ENCODE results near the gene RELA. TPM values are rescaled to one million over a fixed set of nuclear protein-coding genes. Genes with fewer than 3 reads are reported as not detected.

Gene RELA
- polyA plus RNA-seq, 1 of the 3 experiments (the other 2 are of a cell fraction): 49.5 TPM

DNA sequence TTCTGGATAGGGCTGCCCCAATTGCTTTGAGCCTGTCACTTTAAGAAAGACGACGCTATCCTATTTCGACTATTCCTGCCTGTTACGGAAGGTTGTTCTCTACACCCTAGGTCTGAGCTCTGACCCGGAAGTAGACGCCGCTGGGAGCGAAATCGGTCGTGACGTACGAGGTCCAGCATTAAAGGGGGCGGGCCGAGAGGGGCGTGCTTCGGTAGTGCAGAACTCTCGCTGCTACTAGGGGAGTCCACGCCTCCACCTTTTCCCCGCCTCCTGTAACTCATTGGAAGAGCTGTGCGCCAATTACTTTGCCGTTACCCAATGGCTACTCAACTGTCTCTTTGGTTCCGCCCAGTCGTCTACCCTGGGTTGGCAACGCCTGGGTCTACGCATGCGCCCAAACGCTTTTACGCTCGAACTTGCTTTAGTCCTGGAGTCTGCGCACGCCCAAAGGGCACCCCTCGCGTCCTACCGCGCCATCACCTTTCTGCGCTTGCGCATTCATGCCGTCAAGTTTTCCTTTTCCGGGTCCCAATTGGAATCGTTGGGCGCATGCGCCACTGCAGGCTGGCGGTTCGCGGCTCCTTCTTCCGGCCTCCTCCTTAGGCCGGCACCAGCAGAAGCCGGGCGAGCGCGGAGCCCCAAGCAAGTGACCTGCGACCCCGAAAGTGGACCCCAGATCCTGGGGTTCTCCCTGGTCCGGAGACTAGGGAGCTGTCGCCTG lies 47.3 kb downstream of the RELA start, which contains the start of gene PCNX3 (continued):
- TF ChIP-seq, protein P1, sequence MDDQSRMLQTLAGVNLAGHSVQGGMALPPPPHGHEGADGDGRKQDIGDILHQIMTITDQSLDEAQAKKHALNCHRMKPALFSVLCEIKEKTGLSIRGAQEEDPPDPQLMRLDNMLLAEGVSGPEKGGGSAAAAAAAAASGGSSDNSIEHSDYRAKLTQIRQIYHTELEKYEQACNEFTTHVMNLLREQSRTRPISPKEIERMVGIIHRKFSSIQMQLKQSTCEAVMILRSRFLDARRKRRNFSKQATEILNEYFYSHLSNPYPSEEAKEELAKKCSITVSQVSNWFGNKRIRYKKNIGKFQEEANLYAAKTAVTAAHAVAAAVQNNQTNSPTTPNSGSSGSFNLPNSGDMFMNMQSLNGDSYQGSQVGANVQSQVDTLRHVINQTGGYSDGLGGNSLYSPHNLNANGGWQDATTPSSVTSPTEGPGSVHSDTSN (IDR thresholded peaks at IDR 0.05): peak; percentile 100
- TF ChIP-seq YY1 (IDR thresholded peaks at IDR 0.05; ENCODE audit: low read depth) (peak; percentile 69; the same call in 1 of the 2 replicates), GABPA (IDR thresholded peaks at IDR 0.05; ENCODE audit: low read depth) (peak; percentile 92), SIN3A (IDR thresholded peaks at IDR 0.05; ENCODE audit: borderline replicate concordance, low read depth, low read length) (peak; percentile 70; the same call in 1 of the 2 replicates), NRF1 (IDR thresholded peaks at IDR 0.05; ENCODE audit: low read depth, low read length) (peak; percentile 96)

DNA sequence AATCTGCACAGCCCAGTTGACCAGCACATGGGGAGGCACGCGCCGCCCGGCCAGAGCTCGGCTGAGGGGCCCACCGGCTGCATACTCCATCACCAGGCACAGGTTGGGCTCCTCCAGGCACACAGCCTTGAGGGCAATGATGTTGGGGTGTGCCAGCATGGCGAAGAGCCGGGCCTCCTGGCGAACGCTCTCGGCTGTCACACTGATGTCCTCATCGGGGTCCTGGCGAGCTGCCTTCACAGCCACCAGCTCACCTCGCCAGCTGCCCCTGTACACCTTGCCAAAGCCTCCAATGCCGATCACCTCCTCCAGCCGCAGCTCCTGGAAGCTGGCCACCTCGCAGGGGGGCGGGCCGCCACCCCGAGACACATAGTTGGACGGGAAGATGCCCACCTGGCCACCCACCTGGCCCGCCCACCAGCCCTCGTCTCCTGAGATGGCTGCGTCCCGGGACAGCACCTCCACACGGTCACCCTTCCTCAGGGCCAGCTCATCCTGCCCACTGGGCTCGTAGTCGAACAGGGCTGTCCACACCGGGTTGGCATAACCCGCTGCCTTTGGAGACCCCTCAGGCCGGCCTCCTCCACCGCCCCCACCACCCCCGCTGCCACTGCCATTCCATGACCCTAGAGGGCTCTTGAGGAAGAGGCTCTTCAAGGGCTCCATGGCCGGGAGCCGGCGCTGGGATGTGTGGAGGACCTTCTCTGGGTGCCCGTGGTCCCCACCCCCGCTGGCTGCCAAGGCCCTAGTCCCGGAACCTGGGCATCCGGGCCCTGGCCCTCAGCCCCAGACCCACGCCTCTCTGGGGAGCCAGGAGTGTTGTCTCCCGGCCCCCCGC lies 49.4 kb downstream of the RELA start:
- peaks cover 28% of the 10 kb centered on the region for H4K20me1 ChIP-seq (ENCODE audit: insufficient read depth)
- H3K9me3 ChIP-seq: no peaks in the 10 kb centered on the region
- peak overlapping the region; percentile 93 for H3K9ac ChIP-seq
- H2AFZ ChIP-seq (ENCODE audit: low read depth): no peak overlapping the region
- peaks cover 4% of the 10 kb centered on the region for H3F3A ChIP-seq (replicated peaks; ENCODE audit: insufficient read depth)
- DNase-seq: no peak
- H3K79me2 ChIP-seq (ENCODE audit: insufficient read depth): peaks cover 92% of the 10 kb centered on the region
- no peaks in the 10 kb centered on the region for H3K9me2 ChIP-seq
- TF ChIP-seq GABPA (IDR thresholded peaks at IDR 0.05; ENCODE audit: low read depth) (no peak), MXI1 (IDR thresholded peaks at IDR 0.05; ENCODE audit: low read depth, low read length) (no peak), RAD21 (IDR thresholded peaks at IDR 0.05; ENCODE audit: low read length) (no peak), GATA2 (CRISPR knock-in tag; IDR thresholded peaks at IDR 0.05) (no peak)
- TF ChIP-seq, protein P2, sequence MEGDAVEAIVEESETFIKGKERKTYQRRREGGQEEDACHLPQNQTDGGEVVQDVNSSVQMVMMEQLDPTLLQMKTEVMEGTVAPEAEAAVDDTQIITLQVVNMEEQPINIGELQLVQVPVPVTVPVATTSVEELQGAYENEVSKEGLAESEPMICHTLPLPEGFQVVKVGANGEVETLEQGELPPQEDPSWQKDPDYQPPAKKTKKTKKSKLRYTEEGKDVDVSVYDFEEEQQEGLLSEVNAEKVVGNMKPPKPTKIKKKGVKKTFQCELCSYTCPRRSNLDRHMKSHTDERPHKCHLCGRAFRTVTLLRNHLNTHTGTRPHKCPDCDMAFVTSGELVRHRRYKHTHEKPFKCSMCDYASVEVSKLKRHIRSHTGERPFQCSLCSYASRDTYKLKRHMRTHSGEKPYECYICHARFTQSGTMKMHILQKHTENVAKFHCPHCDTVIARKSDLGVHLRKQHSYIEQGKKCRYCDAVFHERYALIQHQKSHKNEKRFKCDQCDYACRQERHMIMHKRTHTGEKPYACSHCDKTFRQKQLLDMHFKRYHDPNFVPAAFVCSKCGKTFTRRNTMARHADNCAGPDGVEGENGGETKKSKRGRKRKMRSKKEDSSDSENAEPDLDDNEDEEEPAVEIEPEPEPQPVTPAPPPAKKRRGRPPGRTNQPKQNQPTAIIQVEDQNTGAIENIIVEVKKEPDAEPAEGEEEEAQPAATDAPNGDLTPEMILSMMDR (IDR thresholded peaks at IDR 0.05): 0 out of 2 replicates have a peak, but pooled peaks have one; percentile 10
- CTCF ChIA-PET: interaction anchor here (0.7 to 2.8 kb wide), 8 partner anchors 9 to 204 kb away, joined by 3 to 14 read pairs (median 4); partner anchors contain the start of genes SIPA1 and ZNRD2
- H3K4me2 ChIP-seq: peak overlapping the region; percentile 85
- peak overlapping the region; percentile 58 to 76 for H3K27ac ChIP-seq (ENCODE audit: low read depth in 2 of 2, low read length in 1 of 2)
- POLR2A ChIA-PET: interaction anchor here (0.7 kb wide), 1 partner anchor 41 kb away, joined by 3 read pairs; the partner anchor contains the start of gene FAM89B
- H3K4me1 ChIP-seq (ENCODE audit: control insufficient read depth in 1 of 2, insufficient read depth in 2 of 2, low read depth in 1 of 2, low read length in 1 of 2): peaks cover 25 to 36% of the 10 kb centered on the region in 2 experiments; a peak in 3 of 4 replicates
- H3K36me3 ChIP-seq (replicated peaks in 1 of 2; ENCODE audit: control insufficient read depth in 1 of 2, insufficient read depth in 2 of 2, low read length in 1 of 2): peaks cover 1 to 30% of the 10 kb centered on the region in 2 experiments
- H3K27me3 ChIP-seq (ENCODE audit: insufficient read depth): no peaks in the 10 kb centered on the region
- 80% methylated on average over 1 of the region's 43 CpGs for WGBS (ENCODE audit: low lambda C conversion rate)
- H3K4me3 ChIP-seq (ENCODE audit: low read depth in 2 of 2, low read length in 1 of 2): peak overlapping the region; percentile 58 to 87
